Renal cortex interstitium (tissue), 11 donors: ENCODE data around the gene PSMB5. TPM values are rescaled to one million over a fixed set of nuclear protein-coding genes. Genes with fewer than 3 reads are reported as not detected.

Experiments used
- DNase-seq, 11 donors: peaks; one replicate each; pipeline ENCODE4 v3.0.0-alpha.2; 2013; ENCODE audit warnings: low read depth in 9 of 11, low spot score in 4 of 11; ENCODE audit errors: extremely low read depth in 1 of 11
- polyA plus RNA-seq, 3 donors: library from polyadenylated mRNA; unstranded; fragments of 120-200 nt; gene quantifications; one replicate each; pipeline ENCODE4 v1.2.1, GENCODE V29; 2013; ENCODE audit not compliant: insufficient read length in 3 of 3

The PSMB5 gene
- polyA plus RNA-seq, 3 donors, result 203 to 259 (median 237) TPM

- no peak for DNase-seq
These were observed 33.4 kb upstream of the PSMB5 start for GRCh38 chr14:23067847-23068788.

- DNase-seq, result no peak
These were observed 32.4 kb upstream of the PSMB5 start for GRCh38 chr14:23066855-23067744.

- DNase-seq, result no peak
These were observed 31.7 kb upstream of the PSMB5 start for GRCh38 chr14:23066368-23066767.

GRCh38 chr14:23063601-23064000, 28.9 kb upstream of the PSMB5 start:
- DNase-seq, result no peak

GRCh38 chr14:23062002-23062401, 27.3 kb upstream of the PSMB5 start:
- DNase-seq, result no peak

- DNase-seq, result no peak
These were observed 26.0 kb upstream of the PSMB5 start for GRCh38 chr14:23060536-23061260.

GRCh38 chr14:23058654-23059504, 24.2 kb upstream of the PSMB5 start:
- DNase-seq, result no peak

- peak in 10 of 11 donors; percentile 79 to 90 (median 87) for DNase-seq
These were observed 23.3 kb upstream of the PSMB5 start for GRCh38 chr14:23057757-23058653.

GRCh38 chr14:23056956-23057756, 22.5 kb upstream of the PSMB5 start, which contains the start of gene CDH24:
CDH24 (minus strand) TSS chr14:23057520; CDS start chr14:23055733, 1,787 bp downstream.
- DNase-seq, result peak in 8 of 11 donors; percentile 63 to 83 (median 76)

- DNase-seq, result no peak
These were observed 21.6 kb upstream of the PSMB5 start for GRCh38 chr14:23056145-23056955.

GRCh38 chr14:23055621-23056144, 21.0 kb upstream of the PSMB5 start:
- no peak for DNase-seq

GRCh38 chr14:23055147-23055550, 20.4 kb upstream of the PSMB5 start:
- no peak for DNase-seq

- no peak for DNase-seq
These were observed 19.5 kb upstream of the PSMB5 start for GRCh38 chr14:23054000-23054811.

- DNase-seq, result no peak
These were observed 18.7 kb upstream of the PSMB5 start for GRCh38 chr14:23053426-23053825.

GRCh38 chr14:23052671-23053070, 18.0 kb upstream of the PSMB5 start:
- no peak for DNase-seq
